Measurements from ENCODE around the gene PRKAG1.

DNA sequence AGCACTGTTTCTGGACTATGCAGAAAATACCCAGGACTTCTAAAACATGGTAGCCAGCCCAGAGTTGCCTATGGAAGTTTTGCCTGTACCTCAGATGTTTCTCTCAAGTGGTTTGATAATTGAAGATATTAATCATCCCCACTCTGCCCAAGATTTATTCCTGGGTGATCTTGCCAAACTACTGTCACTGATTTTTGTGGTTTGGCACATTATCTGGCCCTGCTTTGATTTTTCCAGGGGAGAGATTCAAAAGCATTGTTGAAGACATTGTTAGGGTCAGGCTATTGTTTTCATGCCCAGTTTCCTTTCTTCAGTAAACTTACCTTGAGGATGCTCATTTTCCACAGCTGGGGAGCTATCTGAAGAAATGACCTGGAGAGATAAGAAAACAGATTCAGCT, 5.8 kb downstream of the PRKAG1 start:
- no peak for TF ChIP-seq CTCF (IDR thresholded peaks at IDR 0.05)
- no peak for TF ChIP-seq POLR2A (IDR thresholded peaks at IDR 0.05)

All from heart left ventricle (tissue), 13 donors.